A673 (cell line): ENCODE data around the gene PLCL1. TPM values are rescaled to one million over a fixed set of nuclear protein-coding genes. Genes with fewer than 3 reads are reported as not detected.

Experiments used
- BruUV-seq: library from RNA; stranded (reverse); fragments of 400-500 nt; replicated peaks from 2 replicates; lab custom pipeline; 2021; lab: Mats Ljungman, UMichigan
- CTCF ChIA-PET: fragments of 300-600 bp; sonication (Branson Sonifier 250); formaldehyde crosslinking; loops from one replicate; lab custom pipeline; 2022; ENCODE audit warnings: antibody characterized with exemption; lab: Charles Lee
- POLR2A ChIA-PET: fragments of 300-600 bp; sonication (Branson Sonifier 250); formaldehyde crosslinking; loops from one replicate; lab custom pipeline; 2022; ENCODE audit warnings: antibody characterized with exemption; ENCODE audit not compliant: low non-redundant PET; lab: Charles Lee
- DNase-seq: peaks from one replicate; pipeline ENCODE4 v3.0.0-alpha.2; 2015; ENCODE audit warnings: low spot score
- H3K27ac ChIP-seq: fragments of 200-600 bp; sonication (generic); 2 replicates; pipeline ENCODE4 v1.5.1; 2016; ENCODE audit warnings: mixed run types, low read depth, mild to moderate bottlenecking, mixed read lengths, antibody characterized with exemption, low read length; ENCODE audit not compliant: poor library complexity, severe bottlenecking
- H3K27me3 ChIP-seq: fragments of 200-600 bp; sonication (generic); replicated peaks from 2 replicates; pipeline ENCODE4 v1.6.1; 2017; ENCODE audit warnings: mixed run types, low read depth, mild to moderate bottlenecking, mixed read lengths, antibody characterized with exemption, low read length; ENCODE audit not compliant: insufficient read depth, poor library complexity
- H3K36me3 ChIP-seq: fragments of 200-600 bp; sonication (generic); 2 replicates; pipeline ENCODE4 v1.6.1; 2016; ENCODE audit warnings: mixed run types, mild to moderate bottlenecking, mixed read lengths, antibody characterized with exemption, low read length; ENCODE audit not compliant: insufficient read depth, poor library complexity, severe bottlenecking
- H3K4me1 ChIP-seq: fragments of 200-600 bp; sonication (generic); 2 replicates; pipeline ENCODE4 v1.6.1; 2017; ENCODE audit warnings: mixed run types, mild to moderate bottlenecking, mixed read lengths, antibody characterized with exemption, low read length; ENCODE audit not compliant: insufficient read depth, poor library complexity, severe bottlenecking
- H3K4me3 ChIP-seq: fragments of 200-600 bp; sonication (generic); 2 replicates; pipeline ENCODE4 v1.5.1; 2016; ENCODE audit warnings: low read depth, mixed run types, mild to moderate bottlenecking, mixed read lengths, low read length; ENCODE audit not compliant: poor library complexity, severe bottlenecking
- H3K9me3 ChIP-seq: fragments of 200-600 bp; sonication (generic); 2 replicates; pipeline ENCODE4 v1.6.1; 2016; ENCODE audit warnings: mixed run types, low read depth, mild to moderate bottlenecking, mixed read lengths, antibody characterized with exemption, low read length; ENCODE audit not compliant: poor library complexity, severe bottlenecking
- EZH2 ChIP-seq: fragments of 200-600 bp; sonication (generic); IDR thresholded peaks from 2 replicates; pipeline ENCODE4 v1.6.1; 2017; ENCODE audit warnings: borderline replicate concordance, low read depth, mild to moderate bottlenecking, mixed read lengths, antibody characterized with exemption, low read length; ENCODE audit not compliant: poor library complexity, severe bottlenecking
- intact Hi-C: fragments of 100-400 bp; cut with micrococcal nuclease; formaldehyde crosslinking; loops from one replicate; pipeline ENCODE4 v1.10.0; 2022; ENCODE audit not compliant: unreplicated experiment
- total RNA-seq: library from RNA; stranded (reverse); gene quantifications from 2 replicates; pipeline ENCODE4 v1.2.3, GENCODE V29; 2021
- TF ChIP-seq, protein P1 (sequence below): fragments of 300-800, 200-600 bp; sonication (generic); conservative IDR thresholded peaks from 2 replicates; pipeline ENCODE4 v1.5.1; 2017; ENCODE audit warnings: low read depth, mild to moderate bottlenecking, antibody characterized with exemption, low read length, moderate library complexity, mixed read lengths

The PLCL1 gene
- total RNA-seq, 1 experiment from 2014 or later, result not detected

DNA sequence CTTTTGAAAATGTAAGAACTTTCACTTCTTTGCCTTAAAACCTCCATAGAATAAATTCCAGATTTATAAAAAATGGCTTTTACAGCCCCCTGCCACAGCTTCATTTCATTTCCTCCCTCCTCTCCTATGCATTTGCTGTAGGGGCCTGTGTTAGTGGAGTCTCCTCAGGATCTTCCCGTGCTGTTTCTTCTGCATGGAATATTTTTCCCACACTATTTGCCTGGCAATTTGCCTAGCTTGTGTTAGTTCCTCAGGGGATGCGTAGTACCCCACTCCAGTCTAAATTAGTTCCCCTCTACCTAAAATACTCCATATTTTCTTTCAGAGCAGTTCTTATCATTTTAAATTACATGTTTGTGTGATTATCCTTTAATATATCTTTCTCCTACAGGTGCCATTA is 262.2 kb downstream of the PLCL1 start:
- Histone ChIP-seq H3K27ac (no peak overlapping the region), H3K4me3 (no peak overlapping the region), H3K36me3 (no peaks in the 10 kb centered on the region), H3K27me3 (no peaks in the 10 kb centered on the region), H3K9me3 (no peaks in the 10 kb centered on the region), H3K4me1 (no peaks in the 10 kb centered on the region)
- POLR2A ChIA-PET, result no interaction called here
- TF ChIP-seq, protein P1, sequence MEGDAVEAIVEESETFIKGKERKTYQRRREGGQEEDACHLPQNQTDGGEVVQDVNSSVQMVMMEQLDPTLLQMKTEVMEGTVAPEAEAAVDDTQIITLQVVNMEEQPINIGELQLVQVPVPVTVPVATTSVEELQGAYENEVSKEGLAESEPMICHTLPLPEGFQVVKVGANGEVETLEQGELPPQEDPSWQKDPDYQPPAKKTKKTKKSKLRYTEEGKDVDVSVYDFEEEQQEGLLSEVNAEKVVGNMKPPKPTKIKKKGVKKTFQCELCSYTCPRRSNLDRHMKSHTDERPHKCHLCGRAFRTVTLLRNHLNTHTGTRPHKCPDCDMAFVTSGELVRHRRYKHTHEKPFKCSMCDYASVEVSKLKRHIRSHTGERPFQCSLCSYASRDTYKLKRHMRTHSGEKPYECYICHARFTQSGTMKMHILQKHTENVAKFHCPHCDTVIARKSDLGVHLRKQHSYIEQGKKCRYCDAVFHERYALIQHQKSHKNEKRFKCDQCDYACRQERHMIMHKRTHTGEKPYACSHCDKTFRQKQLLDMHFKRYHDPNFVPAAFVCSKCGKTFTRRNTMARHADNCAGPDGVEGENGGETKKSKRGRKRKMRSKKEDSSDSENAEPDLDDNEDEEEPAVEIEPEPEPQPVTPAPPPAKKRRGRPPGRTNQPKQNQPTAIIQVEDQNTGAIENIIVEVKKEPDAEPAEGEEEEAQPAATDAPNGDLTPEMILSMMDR, result no peak
- no peak for TF ChIP-seq EZH2
- DNase-seq, result no peak
- BruUV-seq, result no TSS peak
- CTCF ChIA-PET, result no interaction called here
- intact Hi-C loops, result no loop called here

GRCh38 chr2:198072655-198073054 is 268.3 kb downstream of the PLCL1 start:
- no TSS peak for BruUV-seq
- CTCF ChIA-PET, result no interaction called here
- Histone ChIP-seq H3K9me3 (no peaks in the 10 kb centered on the region), H3K27me3 (no peaks in the 10 kb centered on the region), H3K4me3 (no peak overlapping the region), H3K36me3 (no peaks in the 10 kb centered on the region), H3K27ac (no peak overlapping the region), H3K4me1 (no peaks in the 10 kb centered on the region)
- intact Hi-C loops, result no loop called here
- TF ChIP-seq, protein P1, result no peak
- TF ChIP-seq EZH2, result no peak
- POLR2A ChIA-PET, result no interaction called here
- no peak for DNase-seq

DNA sequence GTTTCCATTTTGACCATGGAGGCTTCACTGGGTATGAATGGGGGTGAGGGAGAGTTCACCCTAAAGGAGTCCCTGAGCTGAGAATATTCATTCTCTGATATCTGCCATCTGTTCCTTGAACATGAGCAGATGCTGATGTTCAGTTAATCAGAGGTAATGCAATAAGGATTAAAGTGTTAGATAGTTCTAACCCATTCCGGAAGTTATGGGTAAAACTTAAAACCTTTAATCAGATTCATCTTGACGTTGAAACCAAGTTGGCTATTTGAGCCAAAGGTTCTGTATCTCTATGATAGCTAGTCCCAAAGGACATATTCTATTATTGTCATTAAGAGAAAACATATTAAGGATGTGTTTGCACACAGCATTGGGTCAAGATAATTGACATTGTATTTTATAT is 268.9 kb downstream of the PLCL1 start:
- Histone ChIP-seq H3K27me3 (no peaks in the 10 kb centered on the region), H3K27ac (no peak overlapping the region), H3K4me1 (no peaks in the 10 kb centered on the region), H3K9me3 (no peaks in the 10 kb centered on the region), H3K4me3 (no peak overlapping the region), H3K36me3 (no peaks in the 10 kb centered on the region)
- intact Hi-C loops, result no loop called here
- BruUV-seq, result no TSS peak
- no peak for DNase-seq
- CTCF ChIA-PET, result no interaction called here
- TF ChIP-seq, protein P1, result no peak
- TF ChIP-seq EZH2, result no peak
- POLR2A ChIA-PET, result no interaction called here
